ENCODE measurements around the gene NPM3.

Gene NPM3

GRCh38 chr10:101758858-101759257 is 24.4 kb downstream of the NPM3 start:
- DNase-seq (ENCODE audit: low read depth): no peak

DNA sequence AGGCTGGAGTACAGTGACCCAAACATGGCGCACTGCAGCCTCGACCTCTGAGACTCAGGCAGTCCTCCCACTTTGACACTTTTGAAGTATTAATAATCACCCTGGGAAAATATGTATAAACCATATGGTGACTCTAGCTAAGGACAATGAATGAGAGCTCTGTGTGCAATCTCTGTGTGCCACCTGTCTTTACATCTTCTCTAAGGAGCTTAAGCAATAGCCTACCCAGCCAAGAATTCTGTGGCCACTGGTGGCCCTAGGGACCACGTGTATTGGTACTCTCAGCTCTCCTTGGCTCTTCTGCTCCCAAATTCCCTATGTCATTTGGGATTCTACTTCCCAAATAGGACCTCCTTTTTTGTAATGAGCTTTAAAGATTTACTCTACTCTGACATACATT is 31.0 kb downstream of the NPM3 start:
- DNase-seq (ENCODE audit: low read depth): no peak

DNA sequence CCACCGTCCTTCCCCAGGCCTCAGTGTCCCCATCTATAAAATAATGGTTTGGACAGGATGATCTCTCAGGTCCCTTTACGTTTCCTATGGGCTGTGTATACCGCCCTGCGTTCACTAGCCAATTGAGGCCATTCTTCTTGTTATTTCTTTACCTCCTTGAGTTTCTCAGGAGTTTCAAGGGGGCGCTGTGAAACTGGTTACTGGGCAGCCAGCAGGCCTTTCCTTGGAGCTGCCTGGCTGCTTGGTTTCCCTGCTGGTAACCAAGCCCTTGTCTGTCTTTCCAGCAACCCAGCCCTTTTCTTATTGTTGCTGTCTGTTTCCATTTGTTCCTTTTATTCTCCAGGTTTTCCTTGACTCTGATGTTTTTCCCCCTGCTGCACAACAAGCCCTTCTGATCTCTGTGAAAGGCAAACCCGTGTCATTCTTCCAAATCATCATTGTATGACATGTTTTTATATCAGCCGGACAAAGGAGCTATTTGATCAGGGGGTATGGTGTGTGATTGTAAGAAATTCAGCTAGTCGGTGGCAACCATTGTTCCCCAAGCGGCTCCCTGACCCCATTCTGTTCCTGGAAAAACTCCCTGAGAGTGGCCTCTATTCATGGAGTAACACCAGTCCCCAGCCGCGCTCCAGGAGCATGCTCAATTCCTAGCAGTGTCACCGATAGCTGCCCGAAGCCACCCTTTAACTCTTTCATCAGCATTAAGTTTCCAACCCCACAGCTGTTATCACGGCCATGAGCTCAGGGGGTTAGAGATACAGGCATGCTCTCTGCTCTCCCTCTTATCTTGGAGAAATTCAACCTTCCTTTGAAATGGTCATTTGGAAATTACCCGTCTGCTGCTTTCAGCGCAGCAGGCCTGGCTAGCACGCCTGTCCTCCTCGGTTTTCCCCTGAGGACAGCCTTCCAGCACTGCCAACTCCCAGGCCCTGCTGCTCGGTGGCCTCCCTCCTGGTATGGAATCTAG is 33.9 kb downstream of the NPM3 start:
- DNase-seq (ENCODE audit: low read depth): no peak

GRCh38 chr10:101748496-101748895 is 34.8 kb downstream of the NPM3 start:
- DNase-seq (ENCODE audit: low read depth): no peak

GRCh38 chr10:101745074-101745696 is 38.1 kb downstream of the NPM3 start:
- DNase-seq (ENCODE audit: low read depth): no peak

DNA sequence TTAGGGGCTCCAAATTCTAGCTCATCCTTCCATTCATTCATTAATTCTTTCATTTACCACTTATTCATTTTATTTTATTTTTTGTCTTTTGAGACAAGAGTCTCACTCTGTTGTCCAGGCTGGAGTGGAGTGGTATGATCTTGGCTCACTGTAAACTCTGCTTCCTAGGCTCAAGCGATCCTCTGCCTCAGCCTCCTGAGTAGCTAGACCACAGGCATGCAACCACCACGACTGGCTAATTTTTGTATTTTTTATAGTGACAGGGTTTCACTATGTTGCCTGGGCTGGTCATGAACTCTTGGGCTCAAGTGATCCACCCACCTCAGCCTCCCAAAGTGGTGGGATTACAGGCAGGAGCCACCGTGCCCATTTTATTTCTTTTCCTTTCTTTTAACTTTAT is 39.0 kb downstream of the NPM3 start:
- DNase-seq (ENCODE audit: low read depth): no peak

GRCh38 chr10:101741938-101742337 is 41.3 kb downstream of the NPM3 start:
- no peak for DNase-seq (ENCODE audit: low read depth)

DNA sequence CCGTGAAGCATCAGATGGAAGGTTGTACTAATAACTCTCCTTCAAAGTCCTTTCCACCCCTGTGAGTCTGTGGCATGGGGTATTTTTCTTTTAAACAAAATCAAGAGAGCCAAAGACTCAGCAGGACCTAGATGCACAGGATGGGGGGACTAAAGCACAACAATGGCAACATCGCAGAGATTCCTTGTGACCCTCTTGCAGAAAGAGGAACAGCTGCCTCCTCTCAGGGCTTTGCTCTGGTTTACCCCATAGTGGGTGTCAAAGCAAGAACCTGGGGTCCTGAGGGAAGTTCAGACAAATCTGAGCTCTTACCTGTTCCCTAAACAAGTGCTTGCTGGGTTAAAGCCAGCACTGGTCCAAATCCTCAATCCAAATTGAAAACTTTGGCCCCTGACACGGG is 46.6 kb downstream of the NPM3 start:
- DNase-seq (ENCODE audit: low read depth): no peak

DNA sequence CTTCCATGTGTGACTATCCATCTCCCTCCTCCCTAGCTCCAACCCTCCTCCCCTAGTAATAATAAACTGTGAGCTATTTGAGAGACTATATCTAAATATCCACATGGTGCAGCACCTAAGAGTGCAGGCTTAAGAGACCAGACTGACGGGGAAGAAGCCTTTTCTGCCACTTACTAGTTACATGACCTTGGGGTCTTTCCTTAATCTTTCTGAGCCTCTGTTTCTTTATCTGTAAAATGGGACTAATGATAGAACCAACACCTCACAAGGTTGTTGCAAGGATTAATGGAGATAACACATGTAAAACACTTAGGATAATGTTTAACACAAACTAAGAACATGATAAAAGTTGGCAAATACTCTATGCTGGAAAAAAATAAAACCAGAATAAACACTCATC is 51.1 kb downstream of the NPM3 start:
- DNase-seq (ENCODE audit: low read depth): no peak
